H1 (cell line): ENCODE results near the gene MIPOL1. TPM values are rescaled to one million over a fixed set of nuclear protein-coding genes. Genes with fewer than 3 reads are reported as not detected.

ENCODE experiments used
- CTCF ChIA-PET: fragments of 300-600 bp; sonication (Branson Sonifier 250); formaldehyde crosslinking; loops from one replicate; lab custom pipeline; 2021; ENCODE audit not compliant: partially characterized antibody; lab: Charles Lee
- POLR2A ChIA-PET: fragments of 300-600 bp; sonication (Branson Sonifier 250); formaldehyde crosslinking; loops from one replicate; lab custom pipeline; 2021; ENCODE audit warnings: inconsistent platforms; ENCODE audit not compliant: partially characterized antibody; lab: Charles Lee
- DNase-seq, 2 experiments: peaks; one replicate each; pipeline versions ENCODE4 v3.0.0 to v3.0.0-alpha.2; 2010 to 2022; ENCODE audit warnings: low spot score in 2 of 2, low read depth in 1 of 2, mixed read lengths in 1 of 2
- FAIRE-seq: peaks from 2 replicates; lab custom pipeline; 2011; peaks lifted over from hg19 to GRCh38; lab: Jason Lieb, UNC
- H2AFZ ChIP-seq: 2 replicates; pipeline ENCODE4 v1.8.1; 2012; ENCODE audit warnings: low read length, inconsistent platforms
- H2AK5ac ChIP-seq: 2 replicates; pipeline ENCODE4 v1.6.1; 2013; ENCODE audit warnings: low read depth, low read length
- H2BK120ac ChIP-seq: replicated peaks from 2 replicates; pipeline ENCODE3; 2013; ENCODE audit warnings: low read depth, low read length, inconsistent platforms
- H2BK12ac ChIP-seq: 2 replicates; pipeline ENCODE4 v1.6.1; 2013; ENCODE audit warnings: low read depth, low read length
- H2BK15ac ChIP-seq: 2 replicates; pipeline ENCODE4 v1.6.1; 2013; ENCODE audit warnings: low read length
- H2BK20ac ChIP-seq: 2 replicates; pipeline ENCODE4 v1.6.1; 2013; ENCODE audit warnings: low read length
- H2BK5ac ChIP-seq: 2 replicates; pipeline ENCODE4 v1.6.1; 2013; ENCODE audit warnings: low read depth, low read length
- H3K14ac ChIP-seq: 2 replicates; pipeline ENCODE4 v1.6.1; 2013; ENCODE audit warnings: inconsistent platforms; ENCODE audit not compliant: insufficient read length
- H3K18ac ChIP-seq: 2 replicates; pipeline ENCODE4 v1.6.1; 2013; ENCODE audit warnings: low read length; ENCODE audit errors: extremely low read depth
- H3K23ac ChIP-seq: 2 replicates; pipeline ENCODE4 v1.6.1; 2013; ENCODE audit warnings: inconsistent platforms; ENCODE audit not compliant: insufficient read length
- H3K23me2 ChIP-seq: 2 replicates; pipeline ENCODE4 v1.6.1; 2013; ENCODE audit warnings: low read depth, low read length
- H3K27ac ChIP-seq: 2 replicates; pipeline ENCODE4 v1.6.1; 2011; ENCODE audit warnings: low read depth, low read length, inconsistent platforms
- H3K27me3 ChIP-seq, 4 experiments: replicated peaks in 1 of 4; 1 replicate in 1 of 4; 2 replicates in 3 of 4; pipeline versions ENCODE4 v1.6.1 to v1.8.1; 2011 to 2013; ENCODE audit warnings: low read length in 3 of 4, mild to moderate bottlenecking in 3 of 4, inconsistent platforms in 2 of 4, mixed read lengths in 2 of 4, moderate library complexity in 1 of 4; ENCODE audit not compliant: control insufficient read depth in 3 of 4, insufficient read depth in 3 of 4; ENCODE audit errors: extremely low read depth in 1 of 4
- H3K36me3 ChIP-seq, 4 experiments: 2 replicates each; pipeline versions ENCODE4 v1.6.1 to v1.8.1; 2011 to 2013; ENCODE audit warnings: mild to moderate bottlenecking in 4 of 4, low read length in 3 of 4, moderate library complexity in 2 of 4, control low read depth in 1 of 4, inconsistent platforms in 1 of 4; ENCODE audit not compliant: insufficient read depth in 4 of 4, control insufficient read depth in 2 of 4
- H3K4ac ChIP-seq: replicated peaks from 2 replicates; pipeline ENCODE3; 2013; ENCODE audit warnings: low read length, low read depth, mixed read lengths, inconsistent platforms; ENCODE audit not compliant: insufficient read length
- H3K4me1 ChIP-seq, 4 experiments: replicated peaks in 1 of 4; 1 replicate in 1 of 4; 2 replicates in 3 of 4; pipeline versions ENCODE4 v1.6.1 to v1.8.1; 2011 to 2013; ENCODE audit warnings: low read length in 3 of 4, inconsistent platforms in 2 of 4, mixed read lengths in 1 of 4; ENCODE audit not compliant: insufficient read depth in 4 of 4, control insufficient read depth in 3 of 4
- H3K4me2 ChIP-seq, 2 experiments: 2 replicates each; pipeline versions ENCODE4 v1.6.1 to v1.8.1; 2011 to 2013; ENCODE audit warnings: low read depth in 2 of 2, low read length in 2 of 2, control low read depth in 1 of 2, inconsistent platforms in 1 of 2, mild to moderate bottlenecking in 1 of 2; ENCODE audit not compliant: insufficient read depth in 1 of 2
- H3K4me3 ChIP-seq, 4 experiments: fragments of 200-600, 300-600 bp in 1 of 4; sonication (generic), shearing (Covaris generic), sonication (Bioruptor Twin) in 1 of 4; 2 replicates each; pipeline versions ENCODE4 v1.5.1 to v1.8.1; 2011 to 2016; ENCODE audit warnings: low read length in 4 of 4, low read depth in 3 of 4, control low read depth in 2 of 4, inconsistent platforms in 2 of 4, mild to moderate bottlenecking in 2 of 4, mixed read lengths in 1 of 4, moderate library complexity in 1 of 4; ENCODE audit not compliant: insufficient read depth in 2 of 4; ENCODE audit errors: extremely low read depth in 1 of 4
- H3K56ac ChIP-seq: replicated peaks from 2 replicates; pipeline ENCODE3; 2013; ENCODE audit warnings: low read depth, mild to moderate bottlenecking, mixed read lengths, low read length, inconsistent platforms; ENCODE audit not compliant: insufficient read length
- H3K79me1 ChIP-seq: 2 replicates; pipeline ENCODE4 v1.6.1; 2013; ENCODE audit warnings: low read depth, low read length, control low read depth
- H3K79me2 ChIP-seq, 2 experiments: 2 replicates each; pipeline versions ENCODE4 v1.6.1 to v1.8.1; 2012 to 2013; ENCODE audit warnings: low read length in 2 of 2, mild to moderate bottlenecking in 2 of 2, inconsistent platforms in 1 of 2; ENCODE audit not compliant: insufficient read depth in 2 of 2, control insufficient read depth in 1 of 2
- H3K9ac ChIP-seq, 4 experiments: replicated peaks in 1 of 4; 1 replicate in 1 of 4; 2 replicates in 3 of 4; pipeline versions ENCODE4 v1.6.1 to v1.8.1; 2011 to 2013; ENCODE audit warnings: low read depth in 3 of 4, low read length in 3 of 4, control low read depth in 2 of 4, mild to moderate bottlenecking in 2 of 4, moderate library complexity in 2 of 4, inconsistent platforms in 1 of 4; ENCODE audit errors: extremely low read depth in 1 of 4
- H3K9me3 ChIP-seq, 2 experiments: 2 replicates each; pipeline versions ENCODE4 v1.6.1 to v1.8.1; 2012 to 2013; ENCODE audit warnings: mild to moderate bottlenecking in 2 of 2, moderate library complexity in 2 of 2, control low read depth in 1 of 2, inconsistent platforms in 1 of 2, low read depth in 1 of 2, low read length in 1 of 2, mixed read lengths in 1 of 2; ENCODE audit not compliant: insufficient read depth in 2 of 2
- H4K20me1 ChIP-seq, 2 experiments: replicated peaks in 1 of 2; 2 replicates each; pipeline versions ENCODE3 to v1.8.1; 2011 to 2013; ENCODE audit warnings: inconsistent platforms in 2 of 2, low read length in 2 of 2, mild to moderate bottlenecking in 1 of 2; ENCODE audit not compliant: insufficient read depth in 2 of 2, control insufficient read depth in 1 of 2
- H4K5ac ChIP-seq: 2 replicates; pipeline ENCODE4 v1.6.1; 2013; ENCODE audit warnings: low read length, low read depth, mixed read lengths, inconsistent platforms; ENCODE audit not compliant: insufficient read length
- H4K8ac ChIP-seq: 2 replicates; pipeline ENCODE4 v1.8.0; 2013; ENCODE audit warnings: mild to moderate bottlenecking, moderate library complexity, low read length, inconsistent platforms; ENCODE audit not compliant: insufficient read depth; ENCODE audit errors: extremely low read depth
- H4K91ac ChIP-seq: replicated peaks from 2 replicates; pipeline ENCODE3; 2013; ENCODE audit warnings: low read length, mixed read lengths, inconsistent platforms; ENCODE audit not compliant: insufficient read length
- CBX8 ChIP-seq: fragments of 300-800, 300-1000 bp; sonication (generic); IDR thresholded peaks from 2 replicates; pipeline ENCODE4 v1.7.1; 2016; ENCODE audit warnings: low read depth, low read length, borderline replicate concordance
- polyA plus RNA-seq, 7 experiments: library from polyadenylated mRNA; depleted of rRNA in 3 of 7; stranded (reverse) in 5 of 7; unstranded in 2 of 7; fragments of >200 nt in 5 of 7; fragments of 200-250 nt in 2 of 7; gene quantifications; 1 replicate in 5 of 7; 2 replicates in 1 of 7; 4 replicates in 1 of 7; pipeline versions ENCODE4 v1.2.1 to v1.2.3, GENCODE V29; 2011 to 2013; ENCODE audit warnings: missing spikeins in 2 of 7, mixed read lengths in 2 of 7
- total RNA-seq: library from RNA; stranded (reverse); fragmentation: NEBNext Ultra II Directional; extraction: Animal tissue kit (Norgen Biotek cat#: 25700); gene quantifications from 2 replicates; pipeline ENCODE4 v1.2.1, GENCODE V29; 2021
- TF ChIP-seq, protein P1 (sequence below): IDR thresholded peaks from 2 replicates; pipeline ENCODE4 v1.6.1; 2011; ENCODE audit warnings: low read length, improper control_type of control experiment

MIPOL1 gene
- total and polyA plus RNA-seq, 2 of the 8 experiments (the other 6 are each of a cell fraction or from before 2014, with no cell fraction given), result 2.8 to 23.9 TPM

DNA sequence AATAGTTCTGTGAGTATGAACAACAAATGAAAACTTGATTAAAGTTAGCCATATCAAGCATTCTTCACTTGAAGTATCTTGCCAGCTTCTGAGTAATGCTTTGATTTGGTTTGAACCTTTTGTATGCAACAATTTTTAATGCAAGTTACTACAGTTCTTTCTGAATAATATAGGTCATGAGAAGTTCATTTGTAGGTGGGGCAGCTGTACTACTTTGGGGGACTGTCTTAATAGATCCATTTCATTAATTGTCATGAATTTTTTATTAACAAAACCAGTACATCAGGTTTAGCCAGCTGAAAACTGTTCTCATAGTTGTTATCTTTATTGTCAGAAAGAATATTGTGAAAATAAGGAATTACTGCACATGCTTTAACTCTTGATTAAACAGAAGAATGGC, 254.6 kb downstream of the MIPOL1 start:
- TF ChIP-seq CBX8, result no peak
- TF ChIP-seq, protein P1, sequence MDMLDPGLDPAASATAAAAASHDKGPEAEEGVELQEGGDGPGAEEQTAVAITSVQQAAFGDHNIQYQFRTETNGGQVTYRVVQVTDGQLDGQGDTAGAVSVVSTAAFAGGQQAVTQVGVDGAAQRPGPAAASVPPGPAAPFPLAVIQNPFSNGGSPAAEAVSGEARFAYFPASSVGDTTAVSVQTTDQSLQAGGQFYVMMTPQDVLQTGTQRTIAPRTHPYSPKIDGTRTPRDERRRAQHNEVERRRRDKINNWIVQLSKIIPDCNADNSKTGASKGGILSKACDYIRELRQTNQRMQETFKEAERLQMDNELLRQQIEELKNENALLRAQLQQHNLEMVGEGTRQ, result no peak
- CTCF ChIA-PET, result interaction anchor here (0.7 kb wide), 1 partner anchor 58 kb away, joined by 3 read pairs; no protein-coding TSS in a partner anchor

More for the DNA sequence above, 254.6 kb downstream of the MIPOL1 start:
- H3K9me3 ChIP-seq, result no peaks in the 10 kb centered on the region
- H2BK20ac ChIP-seq, result no peak overlapping the region
- H3K79me1 ChIP-seq, result no peaks in the 10 kb centered on the region
- no peaks in the 10 kb centered on the region for H4K20me1 ChIP-seq
- H3K27me3 ChIP-seq, result no peaks in the 10 kb centered on the region
- no peak overlapping the region for H3K14ac ChIP-seq
- no peak overlapping the region for H3K27ac ChIP-seq
- no peak overlapping the region for H2AFZ ChIP-seq
- H2AK5ac ChIP-seq, result no peak overlapping the region
- H2BK5ac ChIP-seq, result no peak overlapping the region
- no peaks in the 10 kb centered on the region for H3K23me2 ChIP-seq
- POLR2A ChIA-PET, result no interaction called here
- H2BK15ac ChIP-seq, result no peak overlapping the region
- FAIRE-seq (no peak), DNase-seq (no peak)
- no peaks in the 10 kb centered on the region for H3K4me1 ChIP-seq
- H3K4me3 ChIP-seq, result no peak overlapping the region
- H4K91ac ChIP-seq, result no peak overlapping the region
- no peaks in the 10 kb centered on the region for H3K79me2 ChIP-seq
- H3K36me3 ChIP-seq, result no peaks in the 10 kb centered on the region
- no peak overlapping the region for H2BK120ac ChIP-seq
- H4K5ac ChIP-seq, result no peak overlapping the region
- H4K8ac ChIP-seq, result no peak overlapping the region
- H3K4me2 ChIP-seq, result no peak overlapping the region
- no peak overlapping the region for H2BK12ac ChIP-seq
- no peak overlapping the region for H3K23ac ChIP-seq
- no peak overlapping the region for H3K56ac ChIP-seq
- no peak overlapping the region for H3K4ac ChIP-seq
- H3K18ac ChIP-seq, result no peak overlapping the region
- H3K9ac ChIP-seq, result no peak overlapping the region
